HEK293T (cell line): ENCODE measurements around the gene ZFR2.

Experiments used
- ARNT ChIP-seq: fragments of 450-650 bp; IDR thresholded peaks from 2 replicates; pipeline ENCODE4 v1.6.1; 2017; ENCODE audit warnings: mild to moderate bottlenecking
- BHLHE40 ChIP-seq: fragments of 450-650 bp; IDR thresholded peaks from 2 replicates; pipeline ENCODE4 v1.6.1; 2016; ENCODE audit warnings: mild to moderate bottlenecking, moderate library complexity, borderline replicate concordance
- CTBP1 ChIP-seq: fragments of 450-650 bp; IDR thresholded peaks from 2 replicates; pipeline ENCODE4 v1.6.1; 2016; ENCODE audit warnings: borderline replicate concordance
- ELF4 ChIP-seq: fragments of 450-650 bp; IDR thresholded peaks from 2 replicates; pipeline ENCODE4 v1.6.1; 2017; ENCODE audit warnings: antibody characterized with exemption
- FOXA1 ChIP-seq: fragments of 450-650 bp; IDR thresholded peaks from 2 replicates; pipeline ENCODE4 v1.6.1; 2016; ENCODE audit warnings: mild to moderate bottlenecking
- FOXK2 ChIP-seq: fragments of 450-650 bp; IDR thresholded peaks from 2 replicates; pipeline ENCODE4 v1.6.1; 2016; ENCODE audit warnings: mild to moderate bottlenecking
- FOXM1 ChIP-seq: fragments of 450-650 bp; IDR thresholded peaks from 2 replicates; pipeline ENCODE4 v1.6.1; 2017; ENCODE audit warnings: mild to moderate bottlenecking, borderline replicate concordance
- L3MBTL2 ChIP-seq: fragments of 450-650 bp; conservative IDR thresholded peaks from 2 replicates; pipeline ENCODE4 v1.6.1; 2016; ENCODE audit warnings: mild to moderate bottlenecking
- PKNOX1 ChIP-seq: fragments of 450-650 bp; IDR thresholded peaks from 2 replicates; pipeline ENCODE4 v1.6.1; 2016
- SP1 ChIP-seq: fragments of 450-650 bp; IDR thresholded peaks from 2 replicates; pipeline ENCODE4 v1.6.1; 2017
- SUZ12 ChIP-seq: fragments of 450-650 bp; IDR thresholded peaks from 2 replicates; pipeline ENCODE4 v1.6.1; 2016; ENCODE audit warnings: mild to moderate bottlenecking
- TARDBP ChIP-seq: fragments of 450-650 bp; IDR thresholded peaks from 2 replicates; pipeline ENCODE4 v1.6.1; 2016
- ZNF384 ChIP-seq: fragments of 450-650 bp; IDR thresholded peaks from 2 replicates; pipeline ENCODE4 v1.6.1; 2016

GRCh38 chr19:3790209-3790734 is 78.6 kb downstream of the ZFR2 start:
- no peak for TF ChIP-seq ELF4
- TF ChIP-seq BHLHE40 = no peak
- TF ChIP-seq PKNOX1 = no peak
- TF ChIP-seq L3MBTL2 = no peak
- no peak for TF ChIP-seq SP1
- no peak for TF ChIP-seq CTBP1
- no peak for TF ChIP-seq ZNF384
- TF ChIP-seq FOXA1 = no peak
- TF ChIP-seq SUZ12 = no peak
- TF ChIP-seq FOXM1 = no peak
- no peak for TF ChIP-seq ARNT
- TF ChIP-seq TARDBP = no peak
- no peak for TF ChIP-seq FOXK2
